SK-N-MC (cell line): Measurements from ENCODE around the gene RBM23.

Source experiments
- EZH2 ChIP-seq: fragments of 200-600 bp; sonication (generic); IDR thresholded peaks from one replicate; pipeline ENCODE4 v1.6.1; 2017; ENCODE audit warnings: antibody characterized with exemption
- FOXP2 ChIP-seq: optimal IDR thresholded peaks from 2 replicates; pipeline ENCODE3; 2011; ENCODE audit warnings: mild to moderate bottlenecking, moderate library complexity; ENCODE audit not compliant: insufficient read depth; ENCODE audit errors: extremely low read length, control extremely low read depth
- POLR2AphosphoS5 ChIP-seq: IDR thresholded peaks from 2 replicates; pipeline ENCODE4 v1.6.1; 2012; ENCODE audit warnings: mild to moderate bottlenecking, low read depth, low read length, borderline replicate concordance

DNA sequence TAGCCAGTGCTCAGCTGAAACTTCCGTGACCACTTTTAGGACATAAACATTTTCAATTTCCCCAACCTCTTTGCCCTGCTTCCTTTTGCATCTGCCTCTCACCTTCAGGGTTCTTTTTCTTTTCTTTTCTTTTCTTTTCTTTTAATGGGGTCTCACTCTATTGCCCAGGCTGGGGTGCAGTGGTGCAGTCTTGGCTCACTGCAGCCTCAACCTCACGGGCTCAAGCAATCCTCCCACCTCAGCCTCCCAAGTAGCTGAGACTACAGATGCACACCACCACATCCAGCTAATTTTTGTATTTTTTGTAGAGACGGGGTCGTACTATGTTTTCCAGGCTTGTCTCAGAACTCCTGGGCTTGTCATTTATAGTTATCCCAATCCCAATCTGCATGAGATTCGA, 52.1 kb downstream of the RBM23 start:
- TF ChIP-seq POLR2AphosphoS5 (no peak), EZH2 (no peak), FOXP2 (no peak)
